ENCODE data around the gene DTD1.

- no peak for TF ChIP-seq EZH2 (IDR thresholded peaks at IDR 0.05; ENCODE audit: borderline replicate concordance, low read length)
- TF ChIP-seq CTCF (IDR thresholded peaks at IDR 0.05; ENCODE audit: low read length), result no peak
These were observed 207.5 kb downstream of the DTD1 start for GRCh38 chr20:18795366-18795765.
